ENCODE measurements around the gene MUSK. TPM values are rescaled to one million over a fixed set of nuclear protein-coding genes. Genes with fewer than 3 reads are reported as not detected.
"Not testable (repeated sequence)": the region's sequence is repeated elsewhere in the genome, so short reads cannot be mapped to it uniquely, and the experiment has no call there.

Gene MUSK
- total and polyA plus RNA-seq, 3 donors from 2014 or later, result 2.8 to 11.6 (median 6.9) TPM

GRCh38 chr9:110785166-110785565 lies 116.6 kb downstream of the MUSK start:
- intact Hi-C loops (cut with DNase I; ENCODE audit: low total_unique reads), result no loop called here
- H3K4me3 ChIP-seq, result no peak overlapping the region
- no peak overlapping the region for H3K27ac ChIP-seq
- no peak for TF ChIP-seq POLR2A (IDR thresholded peaks at IDR 0.05)
- no peak for TF ChIP-seq CTCF (IDR thresholded peaks at IDR 0.05)
- 21 to 36% methylated on average over 1 of the region's 1 CpG for WGBS, 2 donors
- no peaks in the 10 kb centered on the region for H3K36me3 ChIP-seq (ENCODE audit: low read depth, missing control alignments)
- no peak for DNase-seq
- H3K9me3 ChIP-seq, result no peaks in the 10 kb centered on the region
- H3K27me3 ChIP-seq, result no peaks in the 10 kb centered on the region
- peaks cover 2% of the 10 kb centered on the region for H3K4me1 ChIP-seq

GRCh38 chr9:110788396-110788795 lies 119.8 kb downstream of the MUSK start:
- H3K4me1 ChIP-seq; H3K27ac ChIP-seq; H3K27me3 ChIP-seq; H3K36me3 ChIP-seq (ENCODE audit: low read depth, missing control alignments); DNase-seq; H3K4me3 ChIP-seq; intact Hi-C loops (cut with DNase I; ENCODE audit: low total_unique reads); H3K9me3 ChIP-seq: not testable (repeated sequence)
- WGBS, 2 donors, result 88 to 96% methylated on average over 5 of the region's 5 CpGs

GRCh38 chr9:110788871-110789270 lies 120.3 kb downstream of the MUSK start:
- Histone ChIP-seq H3K27me3 (no peaks in the 10 kb centered on the region), H3K4me3 (no peak overlapping the region), H3K36me3 (ENCODE audit: low read depth, missing control alignments) (no peaks in the 10 kb centered on the region), H3K4me1 (peaks cover 2% of the 10 kb centered on the region), H3K9me3 (no peaks in the 10 kb centered on the region), H3K27ac (no peak overlapping the region)
- TF ChIP-seq CTCF (IDR thresholded peaks at IDR 0.05) (no peak), POLR2A (IDR thresholded peaks at IDR 0.05) (no peak)
- intact Hi-C loops (cut with DNase I; ENCODE audit: low total_unique reads), result no loop called here
- DNase-seq, result no peak

GRCh38 chr9:110797611-110798010 lies 129.0 kb downstream of the MUSK start:
- Histone ChIP-seq H3K9me3 (no peaks in the 10 kb centered on the region), H3K4me3 (no peak overlapping the region), H3K36me3 (ENCODE audit: low read depth, missing control alignments) (no peaks in the 10 kb centered on the region), H3K27ac (no peak overlapping the region), H3K4me1 (peaks cover 4% of the 10 kb centered on the region), H3K27me3 (no peaks in the 10 kb centered on the region)
- intact Hi-C loops (cut with DNase I; ENCODE audit: low total_unique reads), result no loop called here
- TF ChIP-seq CTCF (IDR thresholded peaks at IDR 0.05) (no peak), POLR2A (IDR thresholded peaks at IDR 0.05) (no peak)
- WGBS, 2 donors, result 44 to 65% methylated on average over 2 of the region's 2 CpGs
- DNase-seq, result no peak

GRCh38 chr9:110799396-110799795 lies 130.8 kb downstream of the MUSK start:
- TF ChIP-seq CTCF (IDR thresholded peaks at IDR 0.05) (no peak), POLR2A (IDR thresholded peaks at IDR 0.05) (no peak)
- H3K4me3 ChIP-seq, result no peak overlapping the region
- intact Hi-C loops (cut with DNase I; ENCODE audit: low total_unique reads), result no loop called here

More at GRCh38 chr9:110799396-110799795, 130.8 kb downstream of the MUSK start:
- no peaks in the 10 kb centered on the region for H3K36me3 ChIP-seq (ENCODE audit: low read depth, missing control alignments)
- DNase-seq, result no peak
- no peaks in the 10 kb centered on the region for H3K27me3 ChIP-seq
- peaks cover 4% of the 10 kb centered on the region for H3K4me1 ChIP-seq
- H3K27ac ChIP-seq, result no peak overlapping the region
- 24 to 28% methylated on average over 2 of the region's 2 CpGs for WGBS, 2 donors
- no peaks in the 10 kb centered on the region for H3K9me3 ChIP-seq

All from testis (tissue), 3 donors.